Measurements from ENCODE around the gene ROCK2.

ROCK2 gene

GRCh38 chr2:11227595-11227994 lies 116.8 kb downstream of the ROCK2 start:
- TF ChIP-seq, protein P1, sequence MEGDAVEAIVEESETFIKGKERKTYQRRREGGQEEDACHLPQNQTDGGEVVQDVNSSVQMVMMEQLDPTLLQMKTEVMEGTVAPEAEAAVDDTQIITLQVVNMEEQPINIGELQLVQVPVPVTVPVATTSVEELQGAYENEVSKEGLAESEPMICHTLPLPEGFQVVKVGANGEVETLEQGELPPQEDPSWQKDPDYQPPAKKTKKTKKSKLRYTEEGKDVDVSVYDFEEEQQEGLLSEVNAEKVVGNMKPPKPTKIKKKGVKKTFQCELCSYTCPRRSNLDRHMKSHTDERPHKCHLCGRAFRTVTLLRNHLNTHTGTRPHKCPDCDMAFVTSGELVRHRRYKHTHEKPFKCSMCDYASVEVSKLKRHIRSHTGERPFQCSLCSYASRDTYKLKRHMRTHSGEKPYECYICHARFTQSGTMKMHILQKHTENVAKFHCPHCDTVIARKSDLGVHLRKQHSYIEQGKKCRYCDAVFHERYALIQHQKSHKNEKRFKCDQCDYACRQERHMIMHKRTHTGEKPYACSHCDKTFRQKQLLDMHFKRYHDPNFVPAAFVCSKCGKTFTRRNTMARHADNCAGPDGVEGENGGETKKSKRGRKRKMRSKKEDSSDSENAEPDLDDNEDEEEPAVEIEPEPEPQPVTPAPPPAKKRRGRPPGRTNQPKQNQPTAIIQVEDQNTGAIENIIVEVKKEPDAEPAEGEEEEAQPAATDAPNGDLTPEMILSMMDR (IDR thresholded peaks at IDR 0.05) = no peak

DNA sequence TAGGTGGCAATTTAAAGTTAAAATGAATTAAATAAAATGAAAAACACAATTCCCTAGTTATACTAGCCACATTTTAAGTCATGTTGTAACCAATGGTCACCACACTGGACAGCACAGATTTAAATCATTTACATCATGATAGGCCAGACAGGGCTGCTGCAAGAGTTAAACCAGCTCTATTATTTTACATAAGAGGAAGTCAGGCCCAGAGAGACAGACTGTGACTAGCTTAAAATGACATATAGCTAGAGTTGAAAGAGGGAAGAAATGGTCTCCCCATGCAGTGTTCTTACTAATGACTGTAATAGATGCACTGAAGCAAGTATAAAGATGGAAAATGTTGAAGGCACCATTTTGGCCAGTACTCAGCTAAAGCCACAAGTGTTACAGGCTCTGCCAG lies 119.5 kb downstream of the ROCK2 start:
- H3K27ac ChIP-seq = peak overlapping the region; percentile 5

More at GRCh38 chr2:11227595-11227994, 116.8 kb downstream of the ROCK2 start:
- Histone ChIP-seq H3K27me3 (no peaks in the 10 kb centered on the region), H3K4me1 (ENCODE audit: control insufficient read depth in 1 of 2, insufficient read depth in 1 of 2, low read depth in 1 of 2, low read length in 1 of 2) (no peaks in the 10 kb centered on the region), H3K27ac (no peak overlapping the region), H3K36me3 (peaks cover 6% of the 10 kb centered on the region), H3K4me3 (ENCODE audit: low read depth in 1 of 2, low read length in 1 of 2) (no peak overlapping the region), H3K9me3 (no peaks in the 10 kb centered on the region)

GRCh38 chr2:11222845-11223244 lies 121.6 kb downstream of the ROCK2 start:
- TF ChIP-seq, protein P1 (IDR thresholded peaks at IDR 0.05) = no peak
- Histone ChIP-seq H3K27me3 (no peaks in the 10 kb centered on the region), H3K4me1 (ENCODE audit: control insufficient read depth in 1 of 2, insufficient read depth in 1 of 2, low read depth in 1 of 2, low read length in 1 of 2) (no peaks in the 10 kb centered on the region), H3K27ac (no peak overlapping the region), H3K4me3 (ENCODE audit: low read depth in 1 of 2, low read length in 1 of 2) (no peak overlapping the region), H3K36me3 (peaks cover 17% of the 10 kb centered on the region), H3K9me3 (no peaks in the 10 kb centered on the region)

More for the DNA sequence above, 119.5 kb downstream of the ROCK2 start:
- Histone ChIP-seq H3K4me1 (ENCODE audit: control insufficient read depth in 1 of 2, insufficient read depth in 1 of 2, low read depth in 1 of 2, low read length in 1 of 2) (no peaks in the 10 kb centered on the region), H3K4me3 (ENCODE audit: low read depth in 1 of 2, low read length in 1 of 2) (no peak overlapping the region), H3K27me3 (no peaks in the 10 kb centered on the region), H3K9me3 (no peaks in the 10 kb centered on the region), H3K36me3 (peaks cover 6% of the 10 kb centered on the region)
- TF ChIP-seq, protein P1 (IDR thresholded peaks at IDR 0.05) = no peak

GRCh38 chr2:11220445-11220844 lies 124.0 kb downstream of the ROCK2 start:
- Histone ChIP-seq H3K27ac (no peak overlapping the region), H3K9me3 (no peaks in the 10 kb centered on the region), H3K4me3 (ENCODE audit: low read depth in 1 of 2, low read length in 1 of 2) (no peak overlapping the region), H3K36me3 (peaks cover 38% of the 10 kb centered on the region), H3K4me1 (ENCODE audit: control insufficient read depth in 1 of 2, insufficient read depth in 1 of 2, low read depth in 1 of 2, low read length in 1 of 2) (no peaks in the 10 kb centered on the region), H3K27me3 (no peaks in the 10 kb centered on the region)
- TF ChIP-seq, protein P1 (IDR thresholded peaks at IDR 0.05) = no peak

GRCh38 chr2:11215407-11215806 lies 129.0 kb downstream of the ROCK2 start:
- H3K27ac ChIP-seq = no peak overlapping the region
- TF ChIP-seq, protein P1 (IDR thresholded peaks at IDR 0.05) = no peak
- no peaks in the 10 kb centered on the region for H3K4me1 ChIP-seq (ENCODE audit: control insufficient read depth in 1 of 2, insufficient read depth in 1 of 2, low read depth in 1 of 2, low read length in 1 of 2)
- H3K9me3 ChIP-seq = no peaks in the 10 kb centered on the region
- no peaks in the 10 kb centered on the region for H3K27me3 ChIP-seq
- peaks cover 80% of the 10 kb centered on the region for H3K36me3 ChIP-seq
- H3K4me3 ChIP-seq (ENCODE audit: low read depth in 1 of 2, low read length in 1 of 2) = no peak overlapping the region

- TF ChIP-seq, protein P1 (IDR thresholded peaks at IDR 0.05) = no peak
- Histone ChIP-seq H3K27ac (no peak overlapping the region), H3K9me3 (no peaks in the 10 kb centered on the region), H3K36me3 (peaks cover 85% of the 10 kb centered on the region), H3K4me3 (ENCODE audit: low read depth in 1 of 2, low read length in 1 of 2) (no peak overlapping the region), H3K27me3 (no peaks in the 10 kb centered on the region), H3K4me1 (ENCODE audit: control insufficient read depth in 1 of 2, insufficient read depth in 1 of 2, low read depth in 1 of 2, low read length in 1 of 2) (no peaks in the 10 kb centered on the region)
Measured at GRCh38 chr2:11214770-11215169, 129.7 kb downstream of the ROCK2 start.

Data from neutrophil (primary cell).